Endothelial cell of umbilical vein (primary cell): Measurements from ENCODE around the gene TMPRSS5. TPM values are rescaled to one million over a fixed set of nuclear protein-coding genes. Genes with fewer than 3 reads are reported as not detected.

Experiments
- BruUV-seq: library from RNA; stranded (reverse); fragments of 400-500 nt; replicated peaks from 2 replicates; lab custom pipeline; 2021; lab: Mats Ljungman, UMichigan
- CTCF ChIA-PET: fragments of 300-600, 350-600 bp; sonication (Branson Sonifier 250); formaldehyde crosslinking; loops from one replicate; lab custom pipeline; 2021; ENCODE audit warnings: antibody characterized with exemption, inconsistent platforms; lab: Charles Lee
- POLR2A ChIA-PET: fragments of 300-600, 350-600 bp; sonication (Branson Sonifier 250); formaldehyde crosslinking; loops from one replicate; lab custom pipeline; 2021; ENCODE audit warnings: antibody characterized with exemption, inconsistent platforms; lab: Charles Lee
- DNase-seq: peaks from one replicate; pipeline ENCODE4 v3.0.0-alpha.2; 2011; ENCODE audit warnings: low read depth, low spot score
- FAIRE-seq: peaks from 2 replicates; lab custom pipeline; 2011; peaks lifted over from hg19 to GRCh38; lab: Jason Lieb, UNC
- H2AFZ ChIP-seq: 2 replicates; pipeline ENCODE4 v1.6.0; 2012; ENCODE audit warnings: low read depth, low read length, control low read depth, inconsistent platforms
- H3K27ac ChIP-seq: 2 replicates; pipeline ENCODE4 v1.5.1; 2011; ENCODE audit warnings: low read depth, mild to moderate bottlenecking, control low read depth, low read length, moderate library complexity; ENCODE audit not compliant: insufficient read depth
- H3K27me3 ChIP-seq, 2 experiments: 2 replicates each; pipeline versions ENCODE4 v1.6.0 to v1.6.1; 2011; ENCODE audit warnings: low read length in 2 of 2, mixed read lengths in 1 of 2; ENCODE audit not compliant: control insufficient read depth in 2 of 2, insufficient read depth in 2 of 2
- H3K36me3 ChIP-seq, 2 experiments: 2 replicates in 1 of 2; 3 replicates in 1 of 2; pipeline ENCODE4 v1.5.1; 2011; ENCODE audit warnings: low read length in 2 of 2, mild to moderate bottlenecking in 1 of 2, moderate library complexity in 1 of 2; ENCODE audit not compliant: control insufficient read depth in 2 of 2, insufficient read depth in 2 of 2; ENCODE audit errors: extremely low read depth in 1 of 2
- H3K4me1 ChIP-seq: 3 replicates; pipeline ENCODE4 v1.5.1; 2011; ENCODE audit warnings: mild to moderate bottlenecking, low read length; ENCODE audit not compliant: control insufficient read depth, insufficient read depth; ENCODE audit errors: extremely low read depth
- H3K4me2 ChIP-seq: 2 replicates; pipeline ENCODE4 v1.6.1; 2011; ENCODE audit warnings: low read length, control low read depth, mixed read lengths; ENCODE audit not compliant: insufficient read depth
- H3K4me3 ChIP-seq, 3 experiments: fragments of 200-600 bp in 1 of 3; sonication (generic), shearing (Covaris generic) in 1 of 3; replicated peaks in 1 of 3; 2 replicates each; pipeline ENCODE4 v1.5.1; 2011 to 2016; ENCODE audit warnings: control low read depth in 3 of 3, low read length in 3 of 3, mild to moderate bottlenecking in 2 of 3, inconsistent platforms in 1 of 3, low read depth in 1 of 3, moderate library complexity in 1 of 3; ENCODE audit not compliant: insufficient read depth in 1 of 3
- H3K79me2 ChIP-seq: 2 replicates; pipeline ENCODE4 v1.6.0; 2012; ENCODE audit warnings: low read length, inconsistent platforms; ENCODE audit not compliant: control insufficient read depth, insufficient read depth
- H3K9ac ChIP-seq: replicated peaks from 2 replicates; pipeline ENCODE3; 2011; ENCODE audit warnings: low read length, control low read depth; ENCODE audit not compliant: insufficient read depth; ENCODE audit errors: extremely low read depth
- H3K9me1 ChIP-seq: replicated peaks from 3 replicates; pipeline ENCODE4 v1.6.0; 2011; ENCODE audit warnings: mild to moderate bottlenecking, low read length; ENCODE audit not compliant: control insufficient read depth, insufficient read depth; ENCODE audit errors: extremely low read depth
- H3K9me3 ChIP-seq: replicated peaks from 2 replicates; pipeline ENCODE4 v1.5.1; 2012; ENCODE audit warnings: low read length, inconsistent platforms; ENCODE audit not compliant: control insufficient read depth, insufficient read depth
- H4K20me1 ChIP-seq: replicated peaks from 2 replicates; pipeline ENCODE3; 2011; ENCODE audit warnings: mild to moderate bottlenecking, low read length; ENCODE audit not compliant: control insufficient read depth, insufficient read depth; ENCODE audit errors: extremely low read depth
- EZH2 ChIP-seq: IDR thresholded peaks from 2 replicates; pipeline ENCODE4 v1.6.1; 2012; ENCODE audit warnings: borderline replicate concordance, low read depth, mild to moderate bottlenecking, moderate library complexity, low read length, inconsistent platforms; ENCODE audit not compliant: severe bottlenecking
- GATA2 ChIP-seq: IDR thresholded peaks from 2 replicates; pipeline ENCODE4 v1.7.0; 2011; ENCODE audit warnings: low read depth, mild to moderate bottlenecking, moderate library complexity, mixed read lengths, low read length; ENCODE audit not compliant: insufficient read length, insufficient read depth
- JUN ChIP-seq: IDR thresholded peaks from 2 replicates; pipeline ENCODE4 v1.6.1; 2011; ENCODE audit warnings: borderline replicate concordance, low read depth; ENCODE audit not compliant: insufficient read length, insufficient read depth
- POLR2AphosphoS5 ChIP-seq: IDR thresholded peaks from 2 replicates; pipeline ENCODE4 v1.6.1; 2012; ENCODE audit warnings: low read depth, mild to moderate bottlenecking, control low read depth, low read length, moderate library complexity; ENCODE audit not compliant: insufficient read depth
- dilution Hi-C: fragments of 300-500 bp; cut with MboI; formaldehyde crosslinking; loops from one replicate; pipeline ENCODE4 v1.15.0; 2019; ENCODE audit warnings: low sequenced_read_pairs; ENCODE audit not compliant: extremely low pct_ligation_motif_present
- intact Hi-C: fragments of 100-400 bp; cut with micrococcal nuclease; formaldehyde crosslinking; loops from one replicate; pipeline ENCODE4 v1.10.0; 2022
- polyA plus RNA-seq, 4 experiments: library from polyadenylated mRNA; depleted of rRNA in 3 of 4; stranded (reverse) in 3 of 4; unstranded in 1 of 4; fragments of >200 nt; gene quantifications; 2 replicates each; pipeline versions ENCODE4 v1.2.1 to v1.2.3, GENCODE V29; 2011 to 2012; ENCODE audit warnings: missing spikeins in 1 of 4
- total RNA-seq: library from RNA; stranded (reverse); gene quantifications from 2 replicates; pipeline ENCODE4 v1.2.3, GENCODE V29; 2021
- TF ChIP-seq, protein P1 (sequence below): IDR thresholded peaks from 2 replicates; pipeline ENCODE4 v1.6.1; 2011; ENCODE audit not compliant: insufficient read depth, insufficient read length
- TF ChIP-seq, protein P2 (sequence below), 2 donors: IDR thresholded peaks; 1 replicate in 1 of 2; 2 replicates in 1 of 2; pipeline ENCODE4 v1.5.1; 2011; ENCODE audit warnings: low read length in 2 of 2, mild to moderate bottlenecking in 2 of 2, moderate library complexity in 2 of 2, control low read depth in 1 of 2, inconsistent platforms in 1 of 2, low read depth in 1 of 2; ENCODE audit not compliant: insufficient read depth in 1 of 2; ENCODE audit errors: extremely low read depth in 1 of 2

The TMPRSS5 gene
- total and polyA plus RNA-seq, 2 donors (not counting 3 experiments of a cell fraction or from before 2014, with no cell fraction given), result 0.40 to 0.64 TPM

DNA sequence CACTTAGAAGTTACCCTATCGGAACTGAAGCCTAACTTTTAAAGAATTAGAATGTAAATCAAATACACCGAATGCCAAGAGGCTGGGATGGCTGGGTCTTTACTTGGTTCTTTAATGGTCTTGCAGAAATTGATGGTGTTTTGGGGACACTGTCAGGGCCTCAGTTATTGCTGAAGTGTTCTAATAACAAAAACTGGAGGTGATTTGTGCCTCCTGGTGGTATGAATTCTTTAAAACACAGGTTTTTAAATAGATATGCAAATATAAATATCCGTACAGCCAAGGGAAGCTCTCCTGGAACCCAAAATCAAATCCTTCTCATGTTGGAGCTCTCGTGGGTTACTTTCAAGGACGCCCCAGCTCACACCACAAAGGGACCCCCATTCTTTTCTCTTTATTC, 19.3 kb upstream of the TMPRSS5 start:
- TF ChIP-seq EZH2, result no peak
- TF ChIP-seq POLR2AphosphoS5, result no peak
- TF ChIP-seq, protein P1, sequence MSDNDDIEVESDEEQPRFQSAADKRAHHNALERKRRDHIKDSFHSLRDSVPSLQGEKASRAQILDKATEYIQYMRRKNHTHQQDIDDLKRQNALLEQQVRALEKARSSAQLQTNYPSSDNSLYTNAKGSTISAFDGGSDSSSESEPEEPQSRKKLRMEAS, result no peak
- no peak for TF ChIP-seq GATA2
- TF ChIP-seq JUN, result no peak
- TF ChIP-seq, protein P2, sequence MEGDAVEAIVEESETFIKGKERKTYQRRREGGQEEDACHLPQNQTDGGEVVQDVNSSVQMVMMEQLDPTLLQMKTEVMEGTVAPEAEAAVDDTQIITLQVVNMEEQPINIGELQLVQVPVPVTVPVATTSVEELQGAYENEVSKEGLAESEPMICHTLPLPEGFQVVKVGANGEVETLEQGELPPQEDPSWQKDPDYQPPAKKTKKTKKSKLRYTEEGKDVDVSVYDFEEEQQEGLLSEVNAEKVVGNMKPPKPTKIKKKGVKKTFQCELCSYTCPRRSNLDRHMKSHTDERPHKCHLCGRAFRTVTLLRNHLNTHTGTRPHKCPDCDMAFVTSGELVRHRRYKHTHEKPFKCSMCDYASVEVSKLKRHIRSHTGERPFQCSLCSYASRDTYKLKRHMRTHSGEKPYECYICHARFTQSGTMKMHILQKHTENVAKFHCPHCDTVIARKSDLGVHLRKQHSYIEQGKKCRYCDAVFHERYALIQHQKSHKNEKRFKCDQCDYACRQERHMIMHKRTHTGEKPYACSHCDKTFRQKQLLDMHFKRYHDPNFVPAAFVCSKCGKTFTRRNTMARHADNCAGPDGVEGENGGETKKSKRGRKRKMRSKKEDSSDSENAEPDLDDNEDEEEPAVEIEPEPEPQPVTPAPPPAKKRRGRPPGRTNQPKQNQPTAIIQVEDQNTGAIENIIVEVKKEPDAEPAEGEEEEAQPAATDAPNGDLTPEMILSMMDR (IDR thresholded peaks at IDR 0.05; ENCODE audit: extremely low read depth in 1 of 2, insufficient read depth in 1 of 2, low read depth in 1 of 2, low read length in 2 of 2), result no peak
- H3K36me3 ChIP-seq, result no peaks in the 10 kb centered on the region
- intact Hi-C loops, result no loop called here
- no TSS peak for BruUV-seq
- dilution Hi-C loops, result no loop called here
- H2AFZ ChIP-seq, result no peak overlapping the region
- H3K9me1 ChIP-seq, result no peaks in the 10 kb centered on the region
- H3K4me1 ChIP-seq, result no peaks in the 10 kb centered on the region
- CTCF ChIA-PET, result interaction anchor here (1.1 to 1.3 kb wide), 4 partner anchors 14 to 71 kb away, joined by 3 read pairs; partner anchors contain the start of gene ZW10
- no peak overlapping the region for H3K4me3 ChIP-seq
- H3K9ac ChIP-seq, result no peak overlapping the region
- no peaks in the 10 kb centered on the region for H4K20me1 ChIP-seq
- H3K27ac ChIP-seq, result no peak overlapping the region
- H3K9me3 ChIP-seq, result no peaks in the 10 kb centered on the region
- H3K79me2 ChIP-seq, result no peaks in the 10 kb centered on the region
- FAIRE-seq, result no peak
- no peak overlapping the region for H3K4me2 ChIP-seq
- H3K27me3 ChIP-seq, result no peaks in the 10 kb centered on the region
- POLR2A ChIA-PET, result no interaction called here
- no peak for DNase-seq
